Panc1 (cell line): ENCODE data around the gene MCF2.

Source experiments
- POLR2AphosphoS5 ChIP-seq: IDR thresholded peaks from 2 replicates; pipeline ENCODE4 v1.6.1; 2012; ENCODE audit warnings: mild to moderate bottlenecking, low read depth, low read length, moderate library complexity
- REST ChIP-seq, 2 experiments: IDR thresholded peaks; 2 replicates each; pipeline ENCODE4 v1.6.1; 2011 to 2012; ENCODE audit warnings: low read depth in 2 of 2, control low read depth in 1 of 2, low read length in 1 of 2, mild to moderate bottlenecking in 1 of 2, moderate library complexity in 1 of 2; ENCODE audit not compliant: insufficient read depth in 1 of 2
- SIN3A ChIP-seq: IDR thresholded peaks from 2 replicates; pipeline ENCODE4 v1.6.1; 2012; ENCODE audit warnings: low read depth, mild to moderate bottlenecking, low read length, moderate library complexity, borderline replicate concordance; ENCODE audit not compliant: insufficient read depth
- TCF7L2 ChIP-seq: IDR thresholded peaks from 2 replicates; pipeline ENCODE4 v1.6.1; 2011; ENCODE audit warnings: mild to moderate bottlenecking, low read depth, low read length, inconsistent platforms
- TF ChIP-seq, protein P1 (sequence below): fragments of 450-650 bp; IDR thresholded peaks from 2 replicates; pipeline ENCODE4 v1.5.1; 2017; ENCODE audit warnings: mild to moderate bottlenecking

- TF ChIP-seq, protein P1, sequence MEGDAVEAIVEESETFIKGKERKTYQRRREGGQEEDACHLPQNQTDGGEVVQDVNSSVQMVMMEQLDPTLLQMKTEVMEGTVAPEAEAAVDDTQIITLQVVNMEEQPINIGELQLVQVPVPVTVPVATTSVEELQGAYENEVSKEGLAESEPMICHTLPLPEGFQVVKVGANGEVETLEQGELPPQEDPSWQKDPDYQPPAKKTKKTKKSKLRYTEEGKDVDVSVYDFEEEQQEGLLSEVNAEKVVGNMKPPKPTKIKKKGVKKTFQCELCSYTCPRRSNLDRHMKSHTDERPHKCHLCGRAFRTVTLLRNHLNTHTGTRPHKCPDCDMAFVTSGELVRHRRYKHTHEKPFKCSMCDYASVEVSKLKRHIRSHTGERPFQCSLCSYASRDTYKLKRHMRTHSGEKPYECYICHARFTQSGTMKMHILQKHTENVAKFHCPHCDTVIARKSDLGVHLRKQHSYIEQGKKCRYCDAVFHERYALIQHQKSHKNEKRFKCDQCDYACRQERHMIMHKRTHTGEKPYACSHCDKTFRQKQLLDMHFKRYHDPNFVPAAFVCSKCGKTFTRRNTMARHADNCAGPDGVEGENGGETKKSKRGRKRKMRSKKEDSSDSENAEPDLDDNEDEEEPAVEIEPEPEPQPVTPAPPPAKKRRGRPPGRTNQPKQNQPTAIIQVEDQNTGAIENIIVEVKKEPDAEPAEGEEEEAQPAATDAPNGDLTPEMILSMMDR = no peak
- TF ChIP-seq REST (IDR thresholded peaks at IDR 0.05; ENCODE audit: insufficient read depth in 1 of 2, low read depth in 2 of 2, low read length in 1 of 2) = no peak
- no peak for TF ChIP-seq SIN3A
- TF ChIP-seq POLR2AphosphoS5 = no peak
- TF ChIP-seq TCF7L2 = no peak
Observed at GRCh38 chrX:139750390-139750789, 42.4 kb upstream of the MCF2 start.
